ENCODE measurements around the gene NR1D2. TPM values are rescaled to one million over a fixed set of nuclear protein-coding genes. Genes with fewer than 3 reads are reported as not detected.
"Not testable (repeated sequence)": the region's sequence is repeated elsewhere in the genome, so short reads cannot be mapped to it uniquely, and the experiment has no call there.

Gene NR1D2
- total RNA-seq (26.6 TPM), polyA plus RNA-seq (ENCODE audit: insufficient read depth in 1 of 8, insufficient read length in 8 of 8, low replicate concordance in 1 of 8) (10 to 100 TPM; 15.6 to 21.8 (median 20.6) TPM)
- long read RNA-seq, donor 1, full-length matches to known transcripts: 3 of 3 reads
- long read RNA-seq, donor 1, partial matches to known transcripts: 0 of 3 reads
- long read RNA-seq, donor 1, other reads (novel, unspliced or antisense): 0 of 3 reads
- long read RNA-seq, donor 2, full-length matches to known transcripts: 2 of 2 reads
- long read RNA-seq, donor 2, partial matches to known transcripts: 0 of 2 reads
- long read RNA-seq, donor 2, other reads (novel, unspliced or antisense): 0 of 2 reads
- long read RNA-seq, donor 3, full-length matches to known transcripts: 6 of 11 reads
- long read RNA-seq, donor 3, partial matches to known transcripts: 0 of 11 reads
- long read RNA-seq, donor 3, other reads (novel, unspliced or antisense): 5 of 11 reads
- long read RNA-seq, donor 4, full-length matches to known transcripts: 5 of 5 reads
- long read RNA-seq, donor 4, partial matches to known transcripts: 0 of 5 reads
- long read RNA-seq, donor 4, other reads (novel, unspliced or antisense): 0 of 5 reads
- long read RNA-seq, donor 5, full-length matches to known transcripts: 6 of 6 reads
- long read RNA-seq, donor 5, partial matches to known transcripts: 0 of 6 reads
- long read RNA-seq, donor 5, other reads (novel, unspliced or antisense): 0 of 6 reads
- long read RNA-seq, donor 6, full-length matches to known transcripts: 3 of 3 reads
- long read RNA-seq, donor 6, partial matches to known transcripts: 0 of 3 reads
- long read RNA-seq, donor 6, other reads (novel, unspliced or antisense): 0 of 3 reads
- long read RNA-seq, donor 7, full-length matches to known transcripts: 5 of 5 reads
- long read RNA-seq, donor 7, partial matches to known transcripts: 0 of 5 reads
- long read RNA-seq, donor 7, other reads (novel, unspliced or antisense): 0 of 5 reads
- long read RNA-seq, donor 8, full-length matches to known transcripts: 4 of 4 reads
- long read RNA-seq, donor 8, partial matches to known transcripts: 0 of 4 reads
- long read RNA-seq, donor 8, other reads (novel, unspliced or antisense): 0 of 4 reads
- long read RNA-seq, donor 9, full-length matches to known transcripts: 5 of 5 reads
- long read RNA-seq, donor 9, partial matches to known transcripts: 0 of 5 reads
- long read RNA-seq, donor 9, other reads (novel, unspliced or antisense): 0 of 5 reads
- long read RNA-seq, donor 10, full-length matches to known transcripts: 2 of 2 reads
- long read RNA-seq, donor 10, partial matches to known transcripts: 0 of 2 reads
- long read RNA-seq, donor 10, other reads (novel, unspliced or antisense): 0 of 2 reads
- long read RNA-seq, donor 11, full-length matches to known transcripts: 5 of 5 reads
- long read RNA-seq, donor 11, partial matches to known transcripts: 0 of 5 reads
- long read RNA-seq, donor 11, other reads (novel, unspliced or antisense): 0 of 5 reads

- Histone ChIP-seq H3K27me3 (ENCODE audit: control insufficient read depth, insufficient read depth, low read length) (peaks cover 3% of the 10 kb centered on the region), H3K27ac (ENCODE audit: low read length) (peak within 1 kb of the TSS; percentile 95), H3K36me3 (ENCODE audit: control insufficient read depth, insufficient read depth, low read length) (no peaks in the 10 kb centered on the region), H3K4me1 (ENCODE audit: control insufficient read depth, insufficient read depth, low read length) (peaks cover 16% of the 10 kb centered on the region), H3K4me3 (ENCODE audit: low read length) (peak within 1 kb of the TSS; percentile 93), H3K9me3 (replicated peaks; ENCODE audit: control insufficient read depth, low read depth, low read length) (no peaks in the 10 kb centered on the region)
- peak; percentile 93 for DNase-seq
- WGBS (ENCODE audit: insufficient coverage): under 1% methylated on average over 83 of the region's 88 CpGs
Observed at GRCh38 chr3:23944861-23945662, at the start of gene NR1D2. Gene NR1D2 (plus strand): TSS chr3:23945286. CDS start chr3:23945579, 293 bp downstream.

- H3K4me3 ChIP-seq (ENCODE audit: low read length): no peak overlapping the region
- 91% methylated on average over 5 of the region's 6 CpGs for WGBS (ENCODE audit: insufficient coverage)
- H3K4me1 ChIP-seq (ENCODE audit: control insufficient read depth, insufficient read depth, low read length): no peaks in the 10 kb centered on the region
- no peak overlapping the region for H3K27ac ChIP-seq (ENCODE audit: low read length)
- H3K9me3 ChIP-seq (replicated peaks; ENCODE audit: control insufficient read depth, low read depth, low read length): no peaks in the 10 kb centered on the region
- DNase-seq: no peak
- H3K36me3 ChIP-seq (ENCODE audit: control insufficient read depth, insufficient read depth, low read length): peaks cover 22% of the 10 kb centered on the region
- H3K27me3 ChIP-seq (ENCODE audit: control insufficient read depth, insufficient read depth, low read length): no peaks in the 10 kb centered on the region
Observed at GRCh38 chr3:23900744-23901143, 44.3 kb upstream of the NR1D2 start.

- no peaks in the 10 kb centered on the region for H3K9me3 ChIP-seq (replicated peaks; ENCODE audit: control insufficient read depth, low read depth, low read length)
- DNase-seq: no peak
- no peaks in the 10 kb centered on the region for H3K4me1 ChIP-seq (ENCODE audit: control insufficient read depth, insufficient read depth, low read length)
- peaks cover 13% of the 10 kb centered on the region for H3K36me3 ChIP-seq (ENCODE audit: control insufficient read depth, insufficient read depth, low read length)
- H3K27ac ChIP-seq (ENCODE audit: low read length): no peak overlapping the region
- H3K4me3 ChIP-seq (ENCODE audit: low read length): no peak overlapping the region
- no peaks in the 10 kb centered on the region for H3K27me3 ChIP-seq (ENCODE audit: control insufficient read depth, insufficient read depth, low read length)
Observed at GRCh38 chr3:23904545-23904944, 40.5 kb upstream of the NR1D2 start.

GRCh38 chr3:23909341-23909740 lies 35.7 kb upstream of the NR1D2 start:
- no peaks in the 10 kb centered on the region for H3K9me3 ChIP-seq (replicated peaks; ENCODE audit: control insufficient read depth, low read depth, low read length)
- no peak overlapping the region for H3K27ac ChIP-seq (ENCODE audit: low read length)
- H3K36me3 ChIP-seq (ENCODE audit: control insufficient read depth, insufficient read depth, low read length): peaks cover 5% of the 10 kb centered on the region
- WGBS (ENCODE audit: insufficient coverage): 93% methylated on average over 3 of the region's 7 CpGs
- no peaks in the 10 kb centered on the region for H3K27me3 ChIP-seq (ENCODE audit: control insufficient read depth, insufficient read depth, low read length)
- no peaks in the 10 kb centered on the region for H3K4me1 ChIP-seq (ENCODE audit: control insufficient read depth, insufficient read depth, low read length)
- no peak for DNase-seq
- H3K4me3 ChIP-seq (ENCODE audit: low read length): no peak overlapping the region

- H3K4me3 ChIP-seq (ENCODE audit: low read length): no peak overlapping the region
- no peaks in the 10 kb centered on the region for H3K27me3 ChIP-seq (ENCODE audit: control insufficient read depth, insufficient read depth, low read length)
- peaks cover 4% of the 10 kb centered on the region for H3K4me1 ChIP-seq (ENCODE audit: control insufficient read depth, insufficient read depth, low read length)
- H3K9me3 ChIP-seq (replicated peaks; ENCODE audit: control insufficient read depth, low read depth, low read length): no peaks in the 10 kb centered on the region
- WGBS (ENCODE audit: insufficient coverage): no CpG with 5 or more reads among the region's 2 CpGs
- peaks cover 4% of the 10 kb centered on the region for H3K36me3 ChIP-seq (ENCODE audit: control insufficient read depth, insufficient read depth, low read length)
- no peak overlapping the region for H3K27ac ChIP-seq (ENCODE audit: low read length)
- no peak for DNase-seq
Observed at GRCh38 chr3:23911397-23911796, 33.7 kb upstream of the NR1D2 start.

GRCh38 chr3:23912335-23912734 lies 32.8 kb upstream of the NR1D2 start:
- H3K27ac ChIP-seq (ENCODE audit: low read length); H3K36me3 ChIP-seq (ENCODE audit: control insufficient read depth, insufficient read depth, low read length); H3K4me3 ChIP-seq (ENCODE audit: low read length); H3K9me3 ChIP-seq (replicated peaks; ENCODE audit: control insufficient read depth, low read depth, low read length); DNase-seq; H3K4me1 ChIP-seq (ENCODE audit: control insufficient read depth, insufficient read depth, low read length); H3K27me3 ChIP-seq (ENCODE audit: control insufficient read depth, insufficient read depth, low read length): not testable (repeated sequence)
- WGBS (ENCODE audit: insufficient coverage): no CpG with 5 or more reads among the region's 3 CpGs

GRCh38 chr3:23913182-23913581 lies 31.9 kb upstream of the NR1D2 start:
- peaks cover 7% of the 10 kb centered on the region for H3K36me3 ChIP-seq (ENCODE audit: control insufficient read depth, insufficient read depth, low read length)
- DNase-seq: no peak
- H3K27ac ChIP-seq (ENCODE audit: low read length): no peak overlapping the region
- no peak overlapping the region for H3K4me3 ChIP-seq (ENCODE audit: low read length)
- WGBS (ENCODE audit: insufficient coverage): no CpG with 5 or more reads among the region's 1 CpG
- peaks cover 4% of the 10 kb centered on the region for H3K4me1 ChIP-seq (ENCODE audit: control insufficient read depth, insufficient read depth, low read length)
- no peaks in the 10 kb centered on the region for H3K9me3 ChIP-seq (replicated peaks; ENCODE audit: control insufficient read depth, low read depth, low read length)
- H3K27me3 ChIP-seq (ENCODE audit: control insufficient read depth, insufficient read depth, low read length): no peaks in the 10 kb centered on the region

GRCh38 chr3:23913873-23914743 lies 31.0 kb upstream of the NR1D2 start:
- H3K4me3 ChIP-seq (ENCODE audit: low read length): no peak overlapping the region
- DNase-seq: no peak
- H3K27me3 ChIP-seq (ENCODE audit: control insufficient read depth, insufficient read depth, low read length): no peaks in the 10 kb centered on the region
- peaks cover 4% of the 10 kb centered on the region for H3K4me1 ChIP-seq (ENCODE audit: control insufficient read depth, insufficient read depth, low read length)
- no CpG with 5 or more reads among the region's 3 CpGs for WGBS (ENCODE audit: insufficient coverage)
- no peaks in the 10 kb centered on the region for H3K9me3 ChIP-seq (replicated peaks; ENCODE audit: control insufficient read depth, low read depth, low read length)
- no peak overlapping the region for H3K27ac ChIP-seq (ENCODE audit: low read length)
- H3K36me3 ChIP-seq (ENCODE audit: control insufficient read depth, insufficient read depth, low read length): peaks cover 9% of the 10 kb centered on the region
